AG09309 (cell line): ENCODE data around the gene TMPRSS6.

ENCODE experiments used
- DNase-seq: peaks from one replicate; pipeline ENCODE4 v3.0.0-alpha.2; 2010; ENCODE audit warnings: low read depth
- H3K4me3 ChIP-seq: 2 replicates; pipeline ENCODE4 v1.5.1; 2011; ENCODE audit warnings: mild to moderate bottlenecking, low read depth, low read length, moderate library complexity; ENCODE audit not compliant: control insufficient read depth
- CTCF ChIP-seq: IDR thresholded peaks from 2 replicates; pipeline ENCODE4 v1.5.1; 2011; ENCODE audit warnings: mild to moderate bottlenecking, low read depth, low read length, inconsistent platforms; ENCODE audit not compliant: insufficient read depth, control insufficient read depth; ENCODE audit errors: missing control alignments

The TMPRSS6 gene

DNA sequence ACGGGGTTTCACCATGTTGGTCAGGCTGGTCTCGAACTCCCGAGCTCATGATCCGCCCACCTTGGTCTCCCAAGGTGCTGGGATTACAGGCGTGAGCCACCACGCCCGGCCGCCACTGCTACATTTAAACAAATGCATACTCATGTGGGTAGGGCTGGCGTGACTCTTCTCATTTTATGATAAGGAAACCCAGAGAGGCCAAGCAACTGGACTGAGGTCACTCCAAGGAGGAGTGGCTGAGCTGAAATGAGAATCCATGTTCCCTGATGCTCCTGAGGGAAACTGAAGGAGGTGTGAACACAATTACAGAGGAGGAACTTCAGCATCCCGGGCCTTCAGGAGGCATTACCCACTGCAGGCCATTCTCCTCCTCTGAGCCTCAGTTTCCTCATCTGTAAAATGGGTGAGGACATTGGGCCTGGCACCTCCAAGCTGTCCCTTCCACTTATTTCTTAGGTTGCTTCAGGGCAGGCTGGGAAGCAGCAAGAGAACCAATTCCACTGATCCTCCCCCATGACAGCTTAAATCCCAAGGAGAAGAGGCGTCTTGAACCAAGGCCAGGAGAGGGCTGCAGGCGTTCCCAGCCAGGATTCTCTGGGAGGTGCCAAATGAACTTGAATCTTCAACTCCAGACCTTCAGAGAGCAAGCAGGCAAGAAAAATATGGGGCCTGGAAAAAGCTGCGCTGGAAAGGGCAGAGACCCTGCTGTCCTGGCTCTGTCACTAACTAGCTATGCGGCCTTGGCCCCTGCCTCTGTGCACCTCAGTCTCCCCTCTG, 93.2 kb downstream of the TMPRSS6 start:
- no peak overlapping the region for H3K4me3 ChIP-seq
- no peak for TF ChIP-seq CTCF
- DNase-seq: no peak

DNA sequence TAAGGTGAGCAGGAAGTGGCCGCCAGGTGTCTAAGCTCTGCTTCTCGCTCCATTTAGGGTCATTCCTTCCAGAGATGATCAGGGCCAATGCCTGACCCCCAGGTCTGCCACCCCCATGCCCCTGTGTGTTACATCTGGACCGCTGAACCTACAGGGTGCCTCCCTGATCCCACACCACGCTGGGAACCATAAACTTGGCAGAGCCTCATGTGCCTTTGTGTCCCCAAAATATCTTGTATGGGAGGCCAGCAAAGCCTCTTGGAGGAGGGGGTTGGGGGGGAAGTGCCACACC, 94.0 kb downstream of the TMPRSS6 start:
- no peak overlapping the region for H3K4me3 ChIP-seq
- DNase-seq: no peak
- no peak for TF ChIP-seq CTCF
